Fibroblast of pulmonary artery (primary cell): ENCODE data around the gene SAFB2.
"Not testable (repeated sequence)": the region's sequence is repeated elsewhere in the genome, so short reads cannot be mapped to it uniquely, and the experiment has no call there.

Experiments used
- DNase-seq: peaks from one replicate; pipeline ENCODE4 v3.0.0-alpha.2; 2010; ENCODE audit warnings: low read depth
- H3K4me3 ChIP-seq: replicated peaks from 2 replicates; pipeline ENCODE4 v1.5.1; 2011; ENCODE audit warnings: low read depth, mild to moderate bottlenecking, control low read depth, low read length, moderate library complexity
- TF ChIP-seq, protein P1 (sequence below): IDR thresholded peaks from 2 replicates; pipeline ENCODE4 v1.5.1; 2011; ENCODE audit warnings: mild to moderate bottlenecking, control low read depth, low read length, inconsistent platforms; ENCODE audit errors: missing control alignments

SAFB2 gene

DNA sequence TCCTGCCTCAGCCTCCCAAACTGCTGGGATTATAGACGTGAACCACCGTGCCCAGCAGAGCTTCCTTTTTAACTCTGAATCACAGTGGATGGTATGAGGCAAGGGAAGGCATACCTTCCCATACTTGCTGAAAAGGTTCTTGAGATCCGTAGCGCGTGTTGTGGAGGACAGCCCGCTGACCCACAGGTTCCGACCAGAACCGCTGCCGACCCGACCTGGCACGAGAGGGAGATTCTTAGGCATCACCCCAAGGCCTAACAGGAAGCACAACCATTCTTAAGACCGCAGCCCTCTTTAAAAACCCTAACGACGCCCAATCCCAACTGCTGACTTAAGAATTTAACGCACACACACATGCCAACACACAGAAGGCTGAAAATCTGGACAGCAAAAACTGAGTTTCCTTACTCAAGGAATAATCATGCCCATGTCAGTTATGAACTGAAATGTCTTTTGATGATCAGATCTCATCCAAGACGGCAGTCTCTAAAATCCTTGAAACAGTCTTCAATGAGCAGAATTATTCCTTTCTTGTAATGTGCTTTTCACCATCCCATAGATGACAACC lies 12.6 kb downstream of the SAFB2 start:
- DNase-seq: no peak
- H3K4me3 ChIP-seq: no peak overlapping the region
- TF ChIP-seq, protein P1, sequence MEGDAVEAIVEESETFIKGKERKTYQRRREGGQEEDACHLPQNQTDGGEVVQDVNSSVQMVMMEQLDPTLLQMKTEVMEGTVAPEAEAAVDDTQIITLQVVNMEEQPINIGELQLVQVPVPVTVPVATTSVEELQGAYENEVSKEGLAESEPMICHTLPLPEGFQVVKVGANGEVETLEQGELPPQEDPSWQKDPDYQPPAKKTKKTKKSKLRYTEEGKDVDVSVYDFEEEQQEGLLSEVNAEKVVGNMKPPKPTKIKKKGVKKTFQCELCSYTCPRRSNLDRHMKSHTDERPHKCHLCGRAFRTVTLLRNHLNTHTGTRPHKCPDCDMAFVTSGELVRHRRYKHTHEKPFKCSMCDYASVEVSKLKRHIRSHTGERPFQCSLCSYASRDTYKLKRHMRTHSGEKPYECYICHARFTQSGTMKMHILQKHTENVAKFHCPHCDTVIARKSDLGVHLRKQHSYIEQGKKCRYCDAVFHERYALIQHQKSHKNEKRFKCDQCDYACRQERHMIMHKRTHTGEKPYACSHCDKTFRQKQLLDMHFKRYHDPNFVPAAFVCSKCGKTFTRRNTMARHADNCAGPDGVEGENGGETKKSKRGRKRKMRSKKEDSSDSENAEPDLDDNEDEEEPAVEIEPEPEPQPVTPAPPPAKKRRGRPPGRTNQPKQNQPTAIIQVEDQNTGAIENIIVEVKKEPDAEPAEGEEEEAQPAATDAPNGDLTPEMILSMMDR: no peak

DNA sequence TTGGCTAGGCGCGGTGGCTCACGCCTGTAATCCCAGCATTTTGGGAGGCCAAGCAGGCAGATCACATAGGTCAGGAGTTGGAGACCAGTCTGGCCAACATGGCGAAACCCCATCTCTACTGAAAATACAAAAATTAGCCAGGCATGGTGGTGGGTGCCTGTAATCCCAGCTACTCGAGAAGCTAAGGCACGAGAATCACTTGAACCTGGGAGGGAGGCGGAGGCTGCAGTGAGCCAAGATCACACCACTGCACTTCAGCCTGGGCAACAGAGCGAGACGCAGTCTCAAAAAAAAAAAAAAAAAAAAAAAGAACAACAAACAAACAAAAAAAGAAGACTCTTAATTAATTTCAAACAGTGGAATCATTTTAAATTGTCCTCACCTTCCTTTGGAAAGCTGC lies 13.8 kb downstream of the SAFB2 start:
- DNase-seq, H3K4me3 ChIP-seq: not testable (repeated sequence)

DNA sequence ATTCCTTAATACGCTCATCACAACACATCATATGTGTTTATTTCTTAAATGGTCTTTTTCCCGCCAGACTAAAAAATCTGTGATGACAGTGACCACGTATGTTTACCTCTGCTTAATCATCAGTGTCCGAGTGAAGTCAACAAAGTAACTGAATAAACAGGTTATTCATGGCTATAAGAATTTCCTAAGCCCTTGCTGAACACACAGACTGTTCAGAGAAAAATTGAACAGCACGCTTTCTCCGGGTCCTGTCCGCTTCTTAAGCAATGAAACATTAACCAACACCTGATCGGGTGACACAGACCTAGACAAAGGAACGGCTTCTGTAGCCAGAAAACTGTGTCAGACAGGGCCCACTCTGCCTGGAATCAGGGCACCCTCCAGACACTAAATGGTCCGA lies 14.3 kb downstream of the SAFB2 start:
- no peak for DNase-seq
- no peak overlapping the region for H3K4me3 ChIP-seq
- TF ChIP-seq, protein P1: no peak

DNA sequence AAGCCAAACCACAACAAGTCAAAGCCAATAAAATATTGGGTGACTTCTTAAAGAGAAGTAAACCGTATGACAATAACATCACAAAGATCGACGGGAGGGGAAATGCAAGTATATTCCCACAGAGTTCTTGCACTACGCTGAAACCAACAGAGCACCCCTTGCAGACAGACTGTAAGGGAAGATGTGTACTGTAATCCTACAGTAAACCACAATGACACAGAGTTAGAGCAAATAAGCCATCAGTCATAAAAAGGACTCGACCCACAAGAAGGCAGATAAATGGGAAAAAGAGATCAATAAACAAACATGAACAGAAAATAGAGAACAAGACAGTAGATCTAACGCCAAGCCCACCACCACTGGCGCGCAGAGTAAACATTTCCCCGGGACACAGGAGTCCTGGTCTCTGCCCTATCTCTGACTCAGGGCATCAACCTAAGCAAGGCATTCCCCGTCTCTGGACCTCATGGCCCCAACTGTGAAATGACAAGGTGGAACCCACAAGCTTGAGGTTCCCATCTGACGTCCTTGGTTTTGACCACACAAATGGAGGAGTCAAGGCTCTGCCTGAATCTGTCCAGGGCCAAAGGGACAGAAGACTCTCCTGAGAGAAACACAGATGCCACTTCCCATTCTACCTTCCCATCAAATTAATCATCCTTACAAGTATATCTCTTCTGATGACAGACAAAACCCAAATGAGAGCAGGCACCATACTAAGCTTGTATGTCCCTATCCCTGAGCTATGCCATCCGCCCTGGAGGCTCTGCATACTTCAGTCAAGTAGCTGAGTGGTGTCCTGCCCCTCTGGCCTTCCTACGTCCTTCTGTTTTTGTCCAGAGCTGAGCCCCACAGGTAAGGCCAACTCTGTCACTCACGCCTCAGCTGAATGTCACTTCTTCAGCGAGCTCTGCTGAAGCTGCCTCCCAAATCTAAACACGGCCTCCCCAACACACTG lies 15.0 kb downstream of the SAFB2 start:
- TF ChIP-seq, protein P1: no peak
- DNase-seq: no peak
- H3K4me3 ChIP-seq: no peak overlapping the region

DNA sequence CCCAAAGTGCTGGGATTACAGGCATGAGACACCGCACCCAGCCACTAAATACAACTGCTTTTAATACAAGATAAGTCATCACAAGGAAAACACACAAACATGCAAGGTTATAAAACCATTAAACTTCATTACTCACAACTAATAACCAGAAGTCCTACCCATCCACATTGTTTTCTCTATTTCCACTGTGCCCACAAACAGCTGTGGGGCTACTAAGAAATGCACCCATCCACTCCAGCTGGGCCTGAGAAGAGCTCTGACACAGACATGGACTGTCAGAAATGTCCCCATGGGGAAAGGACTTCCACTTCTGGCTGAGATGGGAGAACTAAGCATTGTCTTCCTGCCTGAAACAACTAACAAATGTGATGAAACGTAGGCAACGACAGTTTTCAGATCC lies 17.2 kb downstream of the SAFB2 start:
- no peak for DNase-seq
- no peak overlapping the region for H3K4me3 ChIP-seq
- TF ChIP-seq, protein P1: no peak

DNA sequence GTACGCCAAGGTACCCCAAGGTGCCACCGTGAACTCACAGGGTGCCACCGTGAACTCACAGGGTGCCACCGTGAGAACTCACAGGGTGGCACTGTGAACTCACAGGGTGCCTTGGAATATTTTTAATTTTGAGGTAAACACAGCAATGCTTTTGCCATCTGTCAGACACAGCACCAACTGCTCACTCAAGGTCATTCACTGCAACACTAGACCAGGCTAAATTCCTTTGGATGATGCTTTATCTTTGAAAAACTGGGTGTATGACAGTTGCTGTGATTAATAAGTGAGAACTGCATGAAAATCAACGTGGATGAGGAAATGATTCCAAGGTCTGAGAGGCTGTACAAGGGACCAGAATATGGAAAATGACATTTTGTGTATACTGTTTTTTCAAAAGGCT lies 18.9 kb downstream of the SAFB2 start:
- no peak for DNase-seq
- TF ChIP-seq, protein P1: no peak
- no peak overlapping the region for H3K4me3 ChIP-seq

DNA sequence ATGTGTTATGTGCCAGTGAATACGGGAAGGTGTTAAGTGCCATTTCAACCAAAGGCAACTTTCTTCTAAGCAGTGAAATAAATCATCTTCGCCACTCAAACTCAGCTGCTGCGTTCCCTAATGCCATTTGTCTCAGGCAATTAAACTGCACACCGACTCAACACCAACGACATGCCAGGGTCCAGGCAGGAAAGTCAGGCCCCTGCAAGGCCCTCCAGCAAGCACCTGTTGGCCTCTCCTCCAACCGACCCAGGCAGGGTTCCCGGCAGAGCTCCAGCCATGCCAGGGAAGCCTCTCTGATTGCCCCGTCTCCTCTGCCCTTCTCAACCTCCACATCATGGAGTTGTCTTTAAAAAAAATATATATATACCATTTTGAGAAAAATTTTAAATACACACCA lies 21.8 kb downstream of the SAFB2 start:
- no peak for DNase-seq
- TF ChIP-seq, protein P1: no peak

More for the DNA sequence above, 21.8 kb downstream of the SAFB2 start:
- H3K4me3 ChIP-seq: no peak overlapping the region
